ENCODE results near the gene PSMB9.

- TF ChIP-seq CTCF (IDR thresholded peaks at IDR 0.05 in 4 of 5, conservative IDR thresholded peaks at IDR 0.05 in 1 of 5) (no peak), POLR2A (IDR thresholded peaks at IDR 0.05) (no peak)
These were observed 20.3 kb upstream of the PSMB9 start for GRCh38 chr6:32833664-32834063.
